Body of pancreas (tissue), 4 donors: ENCODE data around the gene AGPS. TPM values are rescaled to one million over a fixed set of nuclear protein-coding genes. Genes with fewer than 3 reads are reported as not detected.
"Not testable (repeated sequence)": the region's sequence is repeated elsewhere in the genome, so short reads cannot be mapped to it uniquely, and the experiment has no call there.

Experiments
- ATAC-seq: fragments of 150-250 bp; one replicate; pipeline ENCODE4 v1.9.1; 2016
- DNase-seq, 4 donors: peaks; one replicate each; pipeline ENCODE4 v3.0.0-alpha.2; 2019
- H3K27ac ChIP-seq, 4 donors: fragments of 200-600 bp; sonication (generic); 1 replicate in 3 of 4; 2 replicates in 1 of 4; pipeline versions ENCODE4 v1.5.1 to v1.6.1; 2016 to 2019; ENCODE audit warnings: mild to moderate bottlenecking in 1 of 4, mixed read lengths in 1 of 4, moderate library complexity in 1 of 4
- H3K27me3 ChIP-seq, 2 donors: fragments of 200-600 bp; sonication (generic); one replicate each; pipeline ENCODE4 v1.6.0; 2016; ENCODE audit warnings: mild to moderate bottlenecking in 1 of 2
- H3K36me3 ChIP-seq, 2 donors: fragments of 200-600 bp; sonication (generic); replicated peaks in 1 of 2; 2 replicates each; pipeline ENCODE4 v1.5.1; 2016; ENCODE audit warnings: low read depth in 2 of 2; ENCODE audit not compliant: insufficient read depth in 1 of 2
- H3K4me1 ChIP-seq: fragments of 200-600 bp; sonication (generic); one replicate; pipeline ENCODE4 v1.6.0; 2016
- H3K4me3 ChIP-seq, 2 donors: fragments of 200-600 bp; sonication (generic); 1 replicate in 1 of 2; 2 replicates in 1 of 2; pipeline ENCODE4 v1.5.1; 2016 to 2019
- H3K9me3 ChIP-seq, 3 donors: fragments of 200-600 bp; sonication (generic); 1 replicate in 2 of 3; 2 replicates in 1 of 3; pipeline ENCODE4 v1.5.1; 2016
- POLR2A ChIP-seq, 3 donors: fragments of 450-650 bp; IDR thresholded peaks; one replicate each; pipeline ENCODE4 v1.6.1; 2016; ENCODE audit warnings: antibody characterized with exemption in 3 of 3, mild to moderate bottlenecking in 2 of 3
- WGBS, 2 donors: methylation state at CpG; one replicate each; pipeline ENCODE4 v1.1.5; 2017; 5-methylcytosine and 5-hydroxymethylcytosine counted together
- intact Hi-C: fragments of 100-400 bp; cut with DNase I; formaldehyde crosslinking; loops from one replicate; pipeline ENCODE4 v1.15.1; 2023
- total RNA-seq, 2 donors: library from RNA; depleted of rRNA; stranded (reverse); fragments of >200 nt; gene quantifications; one replicate each; pipeline ENCODE4 v1.1.0, GENCODE V29; 2016
- TF ChIP-seq, protein P1 (sequence below), 7 experiments: fragments of 450-650 bp in 4 of 7; fragments of 200-600 bp in 3 of 7; sonication (generic) in 3 of 7; IDR thresholded peaks; one replicate each; pipeline ENCODE4 v1.5.1; 2016 to 2019; ENCODE audit warnings: antibody characterized with exemption in 7 of 7

The AGPS gene
- total RNA-seq, 2 donors from 2014 or later, result 18.4 to 57.7 TPM

DNA sequence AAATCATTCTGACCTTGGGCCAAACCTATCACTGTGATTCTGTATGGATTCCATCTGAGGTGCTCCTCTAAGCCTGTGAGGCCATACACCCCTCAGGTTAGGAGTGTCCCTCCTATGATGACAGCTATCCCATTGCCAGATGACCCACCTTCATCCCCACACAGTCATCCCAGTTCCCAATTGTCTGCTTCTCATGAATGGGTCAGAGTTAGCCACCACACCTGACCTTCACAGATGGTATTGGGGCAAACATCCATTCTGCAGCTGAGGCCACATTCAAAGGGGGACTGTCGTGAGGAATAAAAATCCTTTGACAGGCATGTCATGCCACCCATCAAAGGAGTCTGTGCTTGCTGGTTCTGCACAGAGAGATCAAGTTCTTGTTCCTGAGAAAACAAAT lies 155.2 kb downstream of the AGPS start:
- Histone ChIP-seq H3K36me3 (no peaks in the 10 kb centered on the region), H3K27ac (no peak overlapping the region), H3K9me3 (no peaks in the 10 kb centered on the region), H3K4me3 (no peak overlapping the region), H3K27me3 (no peaks in the 10 kb centered on the region), H3K4me1 (peaks cover 9% of the 10 kb centered on the region)
- TF ChIP-seq POLR2A (IDR thresholded peaks at IDR 0.05), result no peak
- TF ChIP-seq, protein P1, sequence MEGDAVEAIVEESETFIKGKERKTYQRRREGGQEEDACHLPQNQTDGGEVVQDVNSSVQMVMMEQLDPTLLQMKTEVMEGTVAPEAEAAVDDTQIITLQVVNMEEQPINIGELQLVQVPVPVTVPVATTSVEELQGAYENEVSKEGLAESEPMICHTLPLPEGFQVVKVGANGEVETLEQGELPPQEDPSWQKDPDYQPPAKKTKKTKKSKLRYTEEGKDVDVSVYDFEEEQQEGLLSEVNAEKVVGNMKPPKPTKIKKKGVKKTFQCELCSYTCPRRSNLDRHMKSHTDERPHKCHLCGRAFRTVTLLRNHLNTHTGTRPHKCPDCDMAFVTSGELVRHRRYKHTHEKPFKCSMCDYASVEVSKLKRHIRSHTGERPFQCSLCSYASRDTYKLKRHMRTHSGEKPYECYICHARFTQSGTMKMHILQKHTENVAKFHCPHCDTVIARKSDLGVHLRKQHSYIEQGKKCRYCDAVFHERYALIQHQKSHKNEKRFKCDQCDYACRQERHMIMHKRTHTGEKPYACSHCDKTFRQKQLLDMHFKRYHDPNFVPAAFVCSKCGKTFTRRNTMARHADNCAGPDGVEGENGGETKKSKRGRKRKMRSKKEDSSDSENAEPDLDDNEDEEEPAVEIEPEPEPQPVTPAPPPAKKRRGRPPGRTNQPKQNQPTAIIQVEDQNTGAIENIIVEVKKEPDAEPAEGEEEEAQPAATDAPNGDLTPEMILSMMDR (IDR thresholded peaks at IDR 0.05), result no peak
- 60 to 70% methylated on average over 1 of the region's 1 CpG for WGBS, 2 donors
- DNase-seq, result no peak
- ATAC-seq, result no peak
- intact Hi-C loops, result no loop called here

DNA sequence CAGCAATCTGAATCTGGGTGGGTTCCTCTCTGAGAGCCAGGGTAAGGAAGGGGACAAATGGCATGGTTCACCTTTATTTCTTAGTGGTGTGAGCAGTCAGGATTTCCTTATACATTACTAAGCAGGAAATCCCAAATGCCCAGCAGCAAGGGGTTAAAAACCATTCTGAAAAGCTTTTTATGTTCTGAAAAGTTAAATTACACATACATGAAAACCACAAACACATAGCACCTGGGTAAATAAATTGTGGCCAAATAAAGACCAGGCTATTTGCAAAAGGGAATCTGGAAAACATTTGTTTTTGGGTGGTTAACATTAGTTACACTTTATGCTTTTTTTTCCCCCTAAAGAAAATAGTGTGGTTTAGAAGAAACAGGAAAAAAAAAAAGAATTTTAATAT lies 156.1 kb downstream of the AGPS start:
- peaks cover 12% of the 10 kb centered on the region for H3K4me1 ChIP-seq
- intact Hi-C loops, result no loop called here
- no peak for ATAC-seq

DNA sequence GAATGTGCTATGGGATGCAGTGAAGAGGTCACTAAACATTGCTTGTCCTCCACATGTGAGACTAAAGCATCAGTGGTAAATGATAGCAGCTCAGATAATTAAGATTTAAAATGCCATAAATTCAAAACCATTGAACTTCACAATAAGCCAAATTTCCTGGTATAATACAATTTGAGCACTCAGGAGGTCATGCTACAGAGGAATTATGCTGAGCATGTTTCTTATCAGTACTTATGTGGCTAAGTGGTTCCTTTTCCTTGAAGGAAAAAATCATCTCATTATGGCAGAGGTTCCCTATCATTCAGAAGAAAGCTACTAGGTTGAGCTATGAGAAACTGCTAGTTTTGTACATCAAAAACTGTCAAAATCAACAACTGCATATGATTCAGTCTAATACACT lies 156.6 kb downstream of the AGPS start:
- Histone ChIP-seq H3K4me1 (peaks cover 14% of the 10 kb centered on the region), H3K27ac (no peak overlapping the region), H3K27me3 (no peaks in the 10 kb centered on the region), H3K4me3 (no peak overlapping the region), H3K36me3 (no peaks in the 10 kb centered on the region), H3K9me3 (no peaks in the 10 kb centered on the region)
- no peak for DNase-seq
- intact Hi-C loops, result no loop called here
- no peak for TF ChIP-seq POLR2A (IDR thresholded peaks at IDR 0.05)
- TF ChIP-seq, protein P1 (IDR thresholded peaks at IDR 0.05), result no peak
- ATAC-seq, result no peak

More for the DNA sequence above, 156.1 kb downstream of the AGPS start:
- Histone ChIP-seq H3K9me3 (no peaks in the 10 kb centered on the region), H3K27me3 (no peaks in the 10 kb centered on the region), H3K36me3 (no peaks in the 10 kb centered on the region), H3K4me3 (no peak overlapping the region), H3K27ac (no peak overlapping the region)
- DNase-seq, result no peak
- TF ChIP-seq, protein P1 (IDR thresholded peaks at IDR 0.05), result no peak
- no peak for TF ChIP-seq POLR2A (IDR thresholded peaks at IDR 0.05)

DNA sequence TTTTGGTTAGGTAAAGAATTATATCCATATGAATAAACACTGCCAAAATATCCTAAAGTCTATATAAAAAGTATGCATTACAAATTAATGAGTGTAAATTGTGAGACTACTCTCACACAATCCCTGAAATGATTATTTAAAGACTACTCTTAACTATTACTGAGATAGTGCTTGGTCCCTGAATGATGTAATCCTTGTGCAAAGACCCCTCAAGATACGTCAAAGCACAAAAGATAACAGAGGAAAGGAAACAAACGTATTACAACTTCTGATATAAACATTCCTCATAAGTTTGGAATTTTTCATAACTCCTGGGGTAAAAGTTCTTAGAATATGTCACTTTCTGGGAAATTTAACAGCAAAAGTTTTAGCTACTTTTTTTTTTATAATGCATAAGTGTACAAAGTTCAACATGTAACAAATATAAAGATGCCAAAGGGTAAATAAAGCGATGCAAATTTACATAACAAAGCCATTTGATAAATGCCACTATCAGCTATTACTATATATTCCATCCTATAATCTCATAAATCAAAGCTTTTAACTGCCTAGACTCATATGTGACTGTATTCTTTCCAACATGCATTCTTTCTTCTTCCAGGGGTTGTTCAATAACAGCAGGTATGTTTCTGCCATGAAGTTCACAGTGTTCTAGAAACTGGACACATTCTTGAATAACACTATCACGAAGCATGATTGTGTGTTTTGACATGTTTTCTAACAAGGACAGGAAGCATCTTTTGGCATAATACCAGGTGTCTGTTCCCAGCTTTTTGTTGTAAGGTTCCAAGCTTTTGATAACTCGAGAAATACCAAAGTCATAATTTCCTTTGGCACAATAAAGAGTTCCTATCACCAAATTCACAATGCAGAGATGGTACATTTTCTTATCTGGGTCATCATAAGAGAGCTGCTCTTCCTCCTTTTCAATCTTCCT lies 158.0 kb downstream of the AGPS start:
- no peak for ATAC-seq
- Histone ChIP-seq H3K27me3 (no peaks in the 10 kb centered on the region), H3K27ac (no peak overlapping the region), H3K9me3 (no peaks in the 10 kb centered on the region), H3K4me3 (no peak overlapping the region), H3K36me3 (no peaks in the 10 kb centered on the region), H3K4me1 (peaks cover 14% of the 10 kb centered on the region)
- WGBS, 2 donors, result 60 to 76% methylated on average over 5 of the region's 5 CpGs
- no peak for TF ChIP-seq POLR2A (IDR thresholded peaks at IDR 0.05)
- TF ChIP-seq, protein P1 (IDR thresholded peaks at IDR 0.05), result no peak
- no peak for DNase-seq
- intact Hi-C loops, result no loop called here

DNA sequence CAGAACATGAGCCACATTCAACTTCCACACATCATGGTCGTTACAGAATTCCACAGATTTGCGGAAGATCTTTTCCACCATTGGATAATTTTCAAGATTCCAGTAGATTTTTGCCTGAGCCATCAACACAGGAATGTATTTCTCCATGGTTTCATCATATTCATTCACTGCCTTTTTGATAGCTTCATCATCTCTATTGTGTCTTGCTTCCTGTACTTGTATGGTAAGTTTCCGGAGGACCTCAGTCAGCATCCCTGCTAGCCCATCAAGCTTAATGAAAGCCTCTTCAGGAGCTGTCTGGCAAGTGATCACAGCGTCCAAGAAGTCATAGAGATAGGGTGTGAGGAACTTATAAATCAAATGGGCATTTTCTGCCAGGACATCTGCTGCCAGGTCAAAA lies 158.8 kb downstream of the AGPS start:
- H3K9me3 ChIP-seq, ATAC-seq, H3K36me3 ChIP-seq, H3K4me3 ChIP-seq, intact Hi-C loops, DNase-seq, H3K27me3 ChIP-seq: not testable (repeated sequence)
- Histone ChIP-seq H3K27ac (peak overlapping the region in 2 of 4 donors; percentile 95 to 100), H3K4me1 (peaks cover 14% of the 10 kb centered on the region)
- WGBS, 2 donors, result 86 to 89% methylated on average over 4 of the region's 4 CpGs
